GM18861 (cell line): ENCODE measurements around the gene PRRT1.

Source experiments
- ATAC-seq: cut with Tn5 transposase; IDR thresholded peaks from one replicate; pipeline ENCODE4 v1.9.1; 2021; ENCODE audit not compliant: unreplicated experiment

Gene PRRT1

GRCh38 chr6:32127717-32128592 is 23.8 kb downstream of the PRRT1 start, which contains the start of gene ATF6B:
ATF6B (minus strand) TSS chr6:32128246; CDS start chr6:32128207, 39 bp downstream.
- ATAC-seq: peak; percentile 89

- no peak for ATAC-seq
These were observed 24.4 kb downstream of the PRRT1 start for GRCh38 chr6:32127409-32127716.

DNA sequence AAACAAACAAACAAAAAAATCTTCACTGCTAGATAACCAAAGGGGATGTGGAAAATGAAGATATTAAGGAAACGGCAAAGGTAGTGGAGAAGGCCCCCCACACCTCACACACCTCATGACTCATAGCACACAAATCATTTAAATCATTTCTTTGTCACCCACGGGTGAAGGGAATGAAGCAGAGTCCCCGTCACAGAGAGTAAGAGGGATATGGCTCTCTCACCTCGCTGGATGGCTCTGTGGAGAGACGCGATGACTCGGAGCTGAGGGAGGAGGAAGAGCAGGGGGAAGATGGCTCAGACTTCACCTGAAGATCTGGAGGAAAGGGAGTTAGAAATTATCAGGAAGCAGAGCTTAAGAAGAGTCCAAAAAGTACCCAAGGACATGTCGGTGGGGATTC is 24.9 kb downstream of the PRRT1 start:
- no peak for ATAC-seq

GRCh38 chr6:32123681-32124080 is 28.1 kb downstream of the PRRT1 start:
- ATAC-seq: no peak

- no peak for ATAC-seq
These were observed 31.1 kb downstream of the PRRT1 start for GRCh38 chr6:32120573-32121059.

- no peak for ATAC-seq
These were observed 32.7 kb downstream of the PRRT1 start for GRCh38 chr6:32118782-32119628.

DNA sequence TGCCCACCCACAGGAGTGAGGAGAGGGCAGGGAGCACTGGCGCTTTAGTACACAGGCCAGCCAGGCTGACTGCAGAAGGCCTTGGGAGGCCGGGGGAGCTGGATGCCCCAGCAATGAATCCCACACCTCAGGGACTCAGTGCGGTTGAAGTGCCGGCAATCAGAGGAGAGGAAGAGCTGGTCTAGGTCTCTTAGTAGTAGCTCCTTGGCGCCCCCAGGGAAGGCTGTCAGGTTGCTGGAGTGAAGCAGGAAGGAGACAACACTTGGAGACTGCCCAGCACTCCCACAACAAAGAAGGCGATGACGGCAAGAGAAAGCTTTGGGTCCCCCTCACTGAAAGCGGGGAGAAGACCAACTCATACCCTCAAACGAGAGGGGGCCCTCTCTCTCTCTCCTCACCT is 34.3 kb downstream of the PRRT1 start:
- no peak for ATAC-seq

DNA sequence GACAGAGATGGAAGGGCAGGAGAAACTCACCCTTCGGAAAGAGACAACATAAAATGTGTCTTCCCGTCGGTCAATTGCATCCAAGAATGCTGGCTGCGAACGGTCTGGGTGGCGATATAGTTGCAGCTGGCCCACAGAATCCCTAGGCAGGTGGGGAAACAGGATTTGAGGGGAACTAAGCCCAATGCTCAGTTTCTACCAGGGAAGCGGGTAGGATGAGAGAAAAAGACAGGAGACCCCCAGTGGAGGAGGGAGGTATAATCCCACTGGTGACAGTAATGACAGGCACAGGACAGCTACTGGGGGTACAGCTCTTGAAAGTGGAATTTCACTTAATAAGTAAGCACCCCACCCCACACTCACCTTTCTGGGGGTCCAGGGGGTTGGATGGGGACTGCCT is 35.1 kb downstream of the PRRT1 start:
- ATAC-seq: no peak

DNA sequence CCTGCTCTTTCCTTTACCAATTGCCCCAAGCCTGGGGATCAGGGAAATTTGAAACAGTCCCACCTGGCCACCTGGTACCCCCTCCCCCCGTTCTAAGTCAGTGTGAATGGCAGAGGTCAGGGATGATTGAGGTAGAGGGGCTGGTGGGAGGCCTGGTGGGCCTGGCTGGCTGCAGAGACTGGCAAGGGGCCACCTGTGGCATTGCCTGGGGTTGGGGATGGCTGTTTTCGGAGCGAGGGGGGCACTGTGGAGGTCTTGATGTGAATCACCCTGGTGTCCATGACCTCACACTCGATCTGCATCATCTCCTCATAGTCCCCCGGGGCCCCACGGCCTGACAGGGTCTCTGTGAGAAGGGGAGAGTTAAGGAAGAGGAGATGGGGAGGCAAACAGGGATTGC is 36.1 kb downstream of the PRRT1 start:
- ATAC-seq: no peak

GRCh38 chr6:32114796-32115195 is 36.9 kb downstream of the PRRT1 start:
- no peak for ATAC-seq

- ATAC-seq: no peak
These were observed 38.1 kb downstream of the PRRT1 start for GRCh38 chr6:32113386-32114352.

DNA sequence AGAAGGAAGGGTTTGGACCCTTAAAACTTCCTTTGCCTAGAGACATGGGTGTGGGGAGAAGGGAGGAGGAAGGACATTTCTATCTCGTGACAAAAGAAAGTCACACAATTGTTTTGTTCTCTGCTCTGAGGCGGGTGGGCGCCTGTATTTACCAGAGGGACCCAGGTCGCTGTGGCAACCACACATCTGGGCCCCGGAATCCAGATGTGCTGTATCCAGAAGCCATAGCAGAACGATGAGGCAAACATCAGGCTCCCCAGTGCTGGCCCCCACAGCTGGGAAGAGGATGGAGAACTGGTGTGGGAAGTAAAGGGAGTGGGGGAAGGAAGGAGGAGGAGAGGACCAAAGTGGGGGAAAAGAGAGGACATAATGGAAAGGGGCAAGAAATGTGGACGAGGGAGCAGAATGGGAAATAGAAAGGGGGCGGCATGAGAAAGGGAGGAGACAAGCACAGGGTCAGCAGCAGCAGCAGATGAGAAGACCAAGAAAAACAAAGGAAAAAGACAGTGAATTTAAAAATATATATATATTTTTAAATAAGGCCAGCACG is 39.2 kb downstream of the PRRT1 start:
- ATAC-seq: no peak

DNA sequence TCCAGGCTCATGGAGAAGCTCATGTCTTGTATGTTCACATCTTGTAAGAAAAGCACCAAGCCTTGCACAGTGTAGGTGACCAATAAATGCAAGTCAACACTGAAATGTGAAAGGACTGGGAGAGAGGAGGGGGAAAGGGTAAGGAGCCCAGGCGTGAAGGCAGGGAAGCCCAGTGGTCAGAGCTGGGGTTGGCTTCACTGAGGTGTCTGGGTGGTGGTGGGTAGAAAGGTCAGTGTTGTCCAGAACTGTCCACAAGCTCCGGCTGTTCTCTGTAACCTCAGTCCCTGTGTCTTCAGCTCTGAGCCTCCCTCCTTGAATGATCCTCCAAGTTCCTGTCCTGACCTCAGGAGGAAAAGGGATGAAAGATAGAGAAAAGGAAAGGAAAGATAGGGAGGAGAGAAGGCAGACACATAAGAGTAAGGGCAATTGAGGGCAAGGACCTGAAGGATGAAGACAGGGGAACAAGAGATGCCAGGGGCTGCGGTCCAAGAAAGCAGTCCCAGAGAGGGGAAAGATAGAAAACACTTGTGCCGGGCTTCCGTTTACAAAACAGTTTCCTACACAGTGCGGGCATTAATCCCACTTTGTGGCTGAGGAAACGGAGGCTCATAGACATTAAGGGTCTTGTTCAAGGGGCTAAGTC is 40.2 kb downstream of the PRRT1 start:
- ATAC-seq: no peak

DNA sequence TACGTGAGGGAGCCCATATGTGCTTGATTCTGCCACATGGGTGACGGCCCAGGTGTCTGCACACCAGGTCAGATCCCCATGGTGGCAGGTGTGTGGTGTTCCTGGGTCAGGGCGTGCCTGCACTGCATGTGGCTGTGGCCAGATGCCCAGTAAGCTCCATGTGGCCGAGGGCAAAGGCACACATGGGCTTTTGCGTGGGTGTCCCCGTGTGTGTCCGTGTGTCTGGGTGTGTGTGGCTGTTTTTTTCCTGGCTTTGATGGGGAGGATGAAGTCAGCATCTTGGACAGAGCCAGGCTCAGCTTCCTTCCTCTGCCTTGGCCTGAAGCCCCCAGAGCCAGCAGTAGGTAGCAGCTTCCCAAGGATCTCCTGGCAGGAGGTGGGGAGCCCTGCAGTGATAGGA is 41.1 kb downstream of the PRRT1 start:
- no peak for ATAC-seq

DNA sequence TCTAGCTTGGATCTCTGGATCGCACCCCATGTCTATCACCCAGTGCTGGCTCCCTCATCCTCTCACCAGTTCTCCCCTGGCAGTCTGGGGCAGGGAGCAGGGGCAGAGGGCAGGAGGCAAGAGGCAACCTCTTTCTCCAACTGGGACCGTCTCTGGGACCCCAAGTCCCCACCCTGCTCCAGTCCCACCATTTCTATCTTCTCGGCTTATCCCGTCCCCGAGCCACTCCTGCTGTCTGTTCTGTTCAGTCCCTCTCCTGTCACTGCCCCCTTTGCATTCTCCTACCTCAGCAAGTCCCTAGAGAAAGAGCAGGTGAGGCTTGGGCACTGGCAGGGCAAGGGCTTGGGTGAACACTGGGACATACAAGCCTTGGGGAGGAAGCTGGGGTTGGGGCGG is 42.0 kb downstream of the PRRT1 start:
- no peak for ATAC-seq

- no peak for ATAC-seq
These were observed 42.5 kb downstream of the PRRT1 start, which contains the start of gene TNXB for GRCh38 chr6:32109114-32109764. TNXB (minus strand) TSS chr6:32109338; CDS start chr6:32098198, 11,140 bp downstream.

- no peak for ATAC-seq
These were observed 43.0 kb downstream of the PRRT1 start for GRCh38 chr6:32108727-32109113.

DNA sequence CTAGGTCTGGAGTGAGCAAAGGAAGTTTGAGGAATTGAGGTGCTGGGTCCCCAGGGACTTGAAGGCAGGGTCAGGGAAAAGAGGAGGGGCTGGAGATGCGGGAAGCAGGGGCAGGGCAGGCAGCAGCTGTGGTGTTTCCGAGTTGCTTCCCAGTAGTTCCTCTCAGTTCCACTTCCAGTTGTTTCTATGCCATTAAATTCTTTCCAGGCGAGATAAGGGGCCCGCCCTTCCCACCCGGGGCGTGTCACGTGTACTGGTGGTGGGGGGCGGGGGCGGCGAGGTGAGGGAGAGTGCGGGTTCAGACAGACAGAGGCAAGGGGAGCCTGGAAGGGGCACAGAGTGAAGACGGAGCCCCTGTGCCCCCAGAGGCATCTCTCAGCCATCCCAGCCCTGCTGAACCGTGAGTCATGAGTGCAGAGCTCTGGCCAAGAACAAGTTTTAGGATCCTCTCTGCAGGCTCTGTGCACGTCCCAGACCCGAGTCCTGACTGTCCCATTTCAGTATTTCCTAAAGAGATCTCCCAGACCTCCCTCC is 43.6 kb downstream of the PRRT1 start:
- ATAC-seq: no peak

DNA sequence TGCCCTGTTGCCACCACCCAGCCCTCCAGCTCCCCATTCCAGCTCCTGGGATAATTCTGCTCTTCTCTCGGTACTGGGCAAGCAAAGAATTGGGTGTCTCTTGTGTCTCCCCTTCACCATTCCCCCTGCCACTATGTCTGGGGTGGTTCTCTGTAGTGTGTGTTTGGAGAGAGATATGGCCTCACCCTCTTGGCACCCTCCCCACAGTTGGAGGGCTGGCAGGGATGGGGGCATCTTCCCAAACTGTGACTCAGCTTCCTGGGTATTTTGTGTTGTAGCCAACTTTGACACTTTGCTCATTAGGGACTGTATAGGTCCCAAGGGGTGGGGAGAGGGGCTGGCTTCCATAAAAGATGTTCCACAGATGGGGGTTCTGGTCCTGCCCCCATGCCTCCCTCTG is 44.3 kb downstream of the PRRT1 start:
- ATAC-seq: no peak
